ENCODE data around the gene RSL1D1.

GRCh38 chr16:11852092-11852809 is 909 bp upstream of the RSL1D1 start:
- TF ChIP-seq CTCF (conservative IDR thresholded peaks at IDR 0.05; ENCODE audit: low read length) (no peak), EZH2phosphoT487 (IDR thresholded peaks at IDR 0.05; ENCODE audit: borderline replicate concordance) (no peak)

Data from Loucy (cell line).